Peyer's patch (tissue), 4 donors: ENCODE data around the gene ZBTB8A.

Source experiments
- CTCF ChIP-seq, 6 experiments: fragments of 450-650 bp in 4 of 6; fragments of 200-600 bp in 2 of 6; sonication (generic) in 1 of 6; IDR thresholded peaks; one replicate each; pipeline ENCODE4 v1.5.1; 2017 to 2019; ENCODE audit warnings: antibody characterized with exemption in 6 of 6, mild to moderate bottlenecking in 3 of 6, moderate library complexity in 1 of 6
- POLR2A ChIP-seq, 2 donors: fragments of 450-650 bp; IDR thresholded peaks; one replicate each; pipeline ENCODE4 v1.5.1; 2017; ENCODE audit warnings: antibody characterized with exemption in 2 of 2, mild to moderate bottlenecking in 2 of 2, moderate library complexity in 2 of 2

- TF ChIP-seq CTCF (IDR thresholded peaks at IDR 0.05) (no peak), POLR2A (IDR thresholded peaks at IDR 0.05) (no peak)
These were observed 47.8 kb upstream of the ZBTB8A start for GRCh38 chr1:32491386-32491785.
